Stimulated activated CD8-positive, alpha-beta memory T cell treated with anti-CD3 and anti-CD28 coated beads, Interleukin-2, amount 100 ng/mL, for 48 hours (primary cell): Measurements from ENCODE around the gene LARP7.
"Not testable (repeated sequence)": the region's sequence is repeated elsewhere in the genome, so short reads cannot be mapped to it uniquely, and the experiment has no call there.

Experiments
- DNase-seq, 2 donors: peaks; one replicate each; pipeline ENCODE4 v3.0.0-alpha.2; 2020; ENCODE audit warnings: low read depth in 2 of 2

The LARP7 gene

GRCh38 chr4:112650332-112650731, 13.4 kb downstream of the LARP7 start:
- DNase-seq = no peak

- no peak for DNase-seq
These were observed 14.7 kb downstream of the LARP7 start for GRCh38 chr4:112651641-112652040.

- DNase-seq = no peak
These were observed 15.3 kb downstream of the LARP7 start for GRCh38 chr4:112652216-112652615.

- no peak for DNase-seq
These were observed 18.3 kb downstream of the LARP7 start for GRCh38 chr4:112655270-112655669.

DNA sequence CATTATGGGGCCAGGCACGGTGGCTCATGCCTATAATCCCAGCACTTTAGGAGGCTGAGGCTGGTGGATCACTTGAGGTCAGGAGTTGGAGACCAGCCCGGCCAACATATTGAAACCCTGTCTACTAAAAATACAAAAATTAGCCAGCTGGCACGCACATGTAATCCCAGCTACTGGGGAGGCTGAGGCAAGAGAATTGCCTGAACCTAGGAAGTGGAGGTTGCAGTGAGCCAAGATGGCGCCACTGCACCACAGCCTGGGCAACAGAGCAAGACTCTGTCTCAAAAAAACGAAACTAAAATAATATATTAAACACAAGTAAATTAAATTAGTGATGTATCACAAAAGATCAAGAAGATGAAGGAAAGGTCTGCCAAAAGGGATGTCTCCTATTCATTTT, 19.2 kb downstream of the LARP7 start:
- DNase-seq = not testable (repeated sequence)

DNA sequence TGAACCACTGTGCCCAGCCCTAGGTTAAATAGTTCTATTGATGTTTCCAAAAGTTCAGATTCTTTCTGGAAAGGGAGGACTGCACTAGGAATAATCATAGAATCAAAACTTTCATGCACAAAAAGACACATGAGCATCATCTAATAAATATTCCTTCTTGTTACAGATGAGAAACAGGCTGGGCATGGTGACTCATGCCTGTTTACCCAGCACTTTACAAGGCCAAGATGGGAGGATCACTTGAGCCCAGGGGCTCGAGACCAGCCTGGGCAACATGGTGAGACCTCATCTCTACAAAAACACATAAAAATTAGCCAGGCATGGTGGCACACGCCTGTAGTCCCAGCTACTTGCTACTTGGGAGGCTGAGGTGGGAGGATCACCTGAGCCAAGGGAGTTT, 27.7 kb downstream of the LARP7 start:
- no peak for DNase-seq

DNA sequence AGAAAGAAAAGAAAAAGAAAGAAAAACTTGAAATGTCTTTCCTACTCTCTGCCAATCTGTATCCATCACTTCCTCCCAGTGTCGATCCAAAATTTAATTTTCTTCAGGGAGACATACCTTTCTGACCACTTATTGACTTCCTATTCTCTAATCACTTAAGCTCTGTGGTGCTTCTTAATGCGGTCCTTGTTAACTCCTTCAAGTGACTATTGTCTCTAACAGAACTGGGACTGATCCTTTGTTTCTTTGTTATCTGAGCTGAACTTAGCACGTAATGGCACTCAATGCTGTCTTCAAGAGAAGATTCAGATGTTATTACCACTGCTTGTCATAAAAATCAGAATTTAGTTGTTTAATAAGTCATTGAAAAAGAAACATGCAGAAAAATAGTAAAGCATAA, 31.2 kb downstream of the LARP7 start:
- no peak for DNase-seq

- DNase-seq = no peak
These were observed 36.1 kb downstream of the LARP7 start for GRCh38 chr4:112673076-112673475.

GRCh38 chr4:112673686-112674085, 36.7 kb downstream of the LARP7 start:
- no peak for DNase-seq

GRCh38 chr4:112674376-112674775, 37.4 kb downstream of the LARP7 start:
- no peak for DNase-seq

- no peak for DNase-seq
These were observed 40.7 kb downstream of the LARP7 start for GRCh38 chr4:112677519-112678091.

DNA sequence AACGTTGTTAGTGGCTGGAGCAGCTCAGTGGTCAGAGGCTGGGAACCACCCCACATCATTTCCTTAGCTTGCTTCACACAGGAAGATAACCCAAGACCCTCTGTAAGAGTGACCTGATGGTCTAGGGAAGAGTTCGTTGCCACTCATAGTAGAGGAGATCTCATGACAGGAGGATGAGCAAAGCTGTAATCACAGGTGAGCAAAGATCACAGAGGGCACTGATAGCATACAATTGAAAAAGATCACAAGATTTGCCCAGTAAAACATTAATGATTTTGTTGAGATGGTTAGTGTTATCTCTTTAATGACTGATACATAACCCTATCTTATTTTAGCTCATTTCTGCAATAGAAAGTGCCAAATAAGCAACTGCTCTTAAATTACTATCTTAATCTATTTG, 44.1 kb downstream of the LARP7 start:
- DNase-seq = no peak

DNA sequence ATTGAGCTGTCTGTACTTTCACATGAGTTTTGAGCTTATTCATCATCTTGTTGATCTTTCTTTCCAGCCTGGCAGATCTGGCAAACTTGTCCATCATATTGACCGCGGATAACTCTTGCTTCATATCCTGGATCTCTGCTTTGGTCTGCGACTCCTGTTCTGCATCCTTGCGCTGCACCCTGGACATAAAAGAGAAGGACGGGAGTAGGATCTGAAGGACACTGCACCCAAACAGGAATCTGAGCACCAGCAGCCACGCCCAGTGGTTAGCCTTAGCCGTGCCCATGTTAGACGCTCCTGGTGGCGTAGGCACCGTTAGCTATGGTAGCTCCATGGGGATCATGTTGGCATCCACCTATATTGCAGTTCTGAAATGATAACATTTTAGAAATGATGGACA, 56.6 kb downstream of the LARP7 start:
- DNase-seq = no peak

DNA sequence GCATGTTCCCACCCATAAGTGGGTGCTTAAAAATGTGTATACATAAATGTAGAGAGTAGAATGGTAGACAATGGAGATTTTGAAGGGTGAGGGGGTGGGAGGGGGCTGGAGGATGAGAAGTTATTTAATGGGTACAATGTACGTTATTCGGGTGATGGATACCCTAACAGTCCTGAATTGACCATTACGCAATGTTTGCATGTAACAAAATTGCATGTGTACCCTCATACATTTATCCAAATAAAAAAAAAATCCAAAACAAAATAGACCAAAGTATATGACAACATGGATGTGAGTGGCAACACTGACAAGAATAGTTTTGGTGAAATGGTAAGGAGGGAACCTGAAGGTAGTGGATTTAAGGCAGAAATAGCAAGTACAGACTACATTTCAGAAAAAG, 63.7 kb downstream of the LARP7 start:
- DNase-seq = no peak

GRCh38 chr4:112702892-112703291, 65.9 kb downstream of the LARP7 start:
- no peak for DNase-seq

DNA sequence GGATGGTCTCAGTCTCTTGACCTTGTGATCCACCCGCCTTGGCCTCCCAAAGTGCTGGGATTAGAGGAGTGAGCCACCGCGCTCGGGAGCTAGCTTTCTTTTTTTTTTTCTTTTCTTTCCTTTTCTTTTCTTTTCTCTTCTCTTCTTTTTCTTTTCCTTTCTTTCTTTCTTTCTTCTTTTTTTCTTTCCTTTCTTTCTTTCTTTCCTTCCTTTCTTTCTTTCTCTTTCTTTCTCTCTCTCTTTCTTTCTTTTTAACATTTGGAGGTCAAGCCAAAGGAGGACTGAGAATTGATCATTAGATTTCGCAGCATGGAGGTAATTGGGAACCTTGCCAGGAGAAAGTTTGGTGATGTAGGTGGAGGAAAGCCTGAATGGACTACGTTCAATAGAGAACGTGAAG, 67.4 kb downstream of the LARP7 start:
- no peak for DNase-seq

DNA sequence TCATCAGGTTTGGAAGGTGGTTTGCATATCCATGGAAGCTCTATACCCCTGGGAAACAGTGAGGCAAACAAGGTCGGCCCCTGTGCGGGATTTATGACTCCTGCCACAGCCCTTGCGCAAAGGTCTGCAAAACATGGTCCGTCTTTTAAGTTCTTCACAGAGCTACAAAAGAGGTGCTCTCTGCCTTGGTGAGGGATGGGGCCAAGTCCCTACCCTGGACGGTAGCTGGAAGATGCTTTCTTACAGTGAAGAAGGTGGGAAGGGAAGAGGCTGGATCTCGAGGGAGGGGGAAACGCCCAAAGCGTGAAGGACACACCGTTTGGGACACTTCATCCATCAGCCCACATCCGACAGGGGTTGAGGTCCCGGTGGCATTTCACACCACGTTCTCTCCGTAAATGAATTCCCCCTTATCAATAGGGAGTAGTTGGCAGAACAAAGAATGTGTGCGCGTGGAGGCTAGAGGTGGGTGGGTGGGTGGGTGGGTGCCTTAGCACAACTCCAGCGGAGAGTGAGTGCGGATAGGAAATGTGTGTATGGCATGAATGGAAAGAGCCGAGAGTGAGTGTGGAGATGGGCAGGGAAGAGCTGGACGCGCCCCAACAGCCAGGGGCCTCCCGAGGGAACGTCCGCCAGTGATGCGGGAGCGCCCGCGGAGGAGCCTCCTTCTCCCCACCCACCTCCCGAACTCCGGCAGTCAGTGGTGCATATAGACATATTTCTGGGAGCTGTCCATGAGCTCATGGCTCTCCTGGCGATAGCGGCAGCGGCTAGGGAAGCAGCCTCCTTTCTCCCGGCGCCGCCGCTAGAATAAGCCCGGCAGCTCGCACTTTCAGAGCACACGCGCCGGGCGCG, 68.3 kb downstream of the LARP7 start:
- DNase-seq = no peak

GRCh38 chr4:112705891-112706839, 69.2 kb downstream of the LARP7 start:
- DNase-seq = not testable (repeated sequence)

- DNase-seq = no peak
These were observed 69.9 kb downstream of the LARP7 start for GRCh38 chr4:112706840-112707207.
